Measurements from ENCODE around the gene IGFBP3.
A peak's percentile ranks its signal among the peaks of the same experiment; 100 is the strongest.

Gene IGFBP3

GRCh38 chr7:45892407-45893035 lies 28.6 kb downstream of the IGFBP3 start:
- H3K4me2 ChIP-seq = no peak overlapping the region
- peaks cover 28 to 33% (median 32%) of the 10 kb centered on the region in 11 experiments for H3K27me3 ChIP-seq
- TF ChIP-seq Cebpa-rat (IDR thresholded peaks at IDR 0.05) = no peak
- H4K20me1 ChIP-seq = no peaks in the 10 kb centered on the region; a peak in 2 of 22 replicates
- no peak overlapping the region for H3K4me3 ChIP-seq
- no peaks in the 10 kb centered on the region for H3K36me3 ChIP-seq
- no peak overlapping the region for H3K27ac ChIP-seq
- no peak overlapping the region for H3K9ac ChIP-seq
- H3K4me1 ChIP-seq = peaks cover 0 to 6% (median 0%) of the 10 kb centered on the region in 10 experiments; a peak in 3 of 20 replicates
- no peaks in the 10 kb centered on the region for H3K9me3 ChIP-seq (replicated peaks in 1 of 11)

- Histone ChIP-seq H4K20me1 (no peaks in the 10 kb centered on the region; a peak in 2 of 22 replicates), H3K27ac (no peak overlapping the region), H3K4me1 (peaks cover 0 to 6% (median 0%) of the 10 kb centered on the region in 10 experiments; a peak in 3 of 20 replicates), H3K4me2 (no peak overlapping the region), H3K9me3 (replicated peaks in 1 of 11) (no peaks in the 10 kb centered on the region), H3K27me3 (peaks cover 33 to 41% (median 39%) of the 10 kb centered on the region in 11 experiments), H3K4me3 (no peak overlapping the region), H3K9ac (no peak overlapping the region), H3K36me3 (no peaks in the 10 kb centered on the region)
- no peak for TF ChIP-seq Cebpa-rat (IDR thresholded peaks at IDR 0.05)
These were observed 29.3 kb downstream of the IGFBP3 start for GRCh38 chr7:45891462-45892402.

DNA sequence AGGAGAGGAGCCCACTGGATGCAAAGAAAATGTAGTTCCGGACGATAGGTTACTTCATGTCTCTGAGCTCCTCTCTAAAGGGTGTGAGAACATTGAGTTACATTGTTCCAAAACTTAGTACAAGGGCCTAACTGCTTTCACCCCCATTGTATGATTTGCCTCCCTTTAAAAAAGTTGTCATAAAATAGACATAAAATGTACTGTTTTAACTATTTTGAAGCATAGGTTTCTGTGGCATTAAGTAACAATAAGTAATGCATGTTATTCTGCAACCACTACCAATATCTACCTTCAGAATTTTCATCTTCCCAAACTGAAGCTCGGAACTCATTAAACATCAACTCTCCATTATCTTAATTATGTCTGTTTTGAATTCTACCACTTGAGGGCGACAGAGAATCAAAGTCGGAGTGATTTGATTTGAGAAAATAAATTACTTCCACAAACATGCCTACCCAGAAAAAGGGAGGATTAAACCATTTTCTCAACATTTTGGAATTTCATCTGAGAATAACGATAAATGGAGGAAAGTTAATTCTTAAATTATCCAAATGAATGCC lies 30.1 kb downstream of the IGFBP3 start:
- Histone ChIP-seq H3K36me3 (no peaks in the 10 kb centered on the region), H3K4me1 (peaks cover 0 to 6% (median 0%) of the 10 kb centered on the region in 10 experiments; a peak in 3 of 20 replicates), H4K20me1 (no peaks in the 10 kb centered on the region; a peak in 2 of 22 replicates), H3K9me3 (replicated peaks in 1 of 11) (no peaks in the 10 kb centered on the region), H3K9ac (no peak overlapping the region), H3K27ac (no peak overlapping the region), H3K4me3 (no peak overlapping the region), H3K4me2 (no peak overlapping the region), H3K27me3 (peaks cover 33 to 44% (median 40%) of the 10 kb centered on the region in 11 experiments)
- no peak for TF ChIP-seq Cebpa-rat (IDR thresholded peaks at IDR 0.05)

DNA sequence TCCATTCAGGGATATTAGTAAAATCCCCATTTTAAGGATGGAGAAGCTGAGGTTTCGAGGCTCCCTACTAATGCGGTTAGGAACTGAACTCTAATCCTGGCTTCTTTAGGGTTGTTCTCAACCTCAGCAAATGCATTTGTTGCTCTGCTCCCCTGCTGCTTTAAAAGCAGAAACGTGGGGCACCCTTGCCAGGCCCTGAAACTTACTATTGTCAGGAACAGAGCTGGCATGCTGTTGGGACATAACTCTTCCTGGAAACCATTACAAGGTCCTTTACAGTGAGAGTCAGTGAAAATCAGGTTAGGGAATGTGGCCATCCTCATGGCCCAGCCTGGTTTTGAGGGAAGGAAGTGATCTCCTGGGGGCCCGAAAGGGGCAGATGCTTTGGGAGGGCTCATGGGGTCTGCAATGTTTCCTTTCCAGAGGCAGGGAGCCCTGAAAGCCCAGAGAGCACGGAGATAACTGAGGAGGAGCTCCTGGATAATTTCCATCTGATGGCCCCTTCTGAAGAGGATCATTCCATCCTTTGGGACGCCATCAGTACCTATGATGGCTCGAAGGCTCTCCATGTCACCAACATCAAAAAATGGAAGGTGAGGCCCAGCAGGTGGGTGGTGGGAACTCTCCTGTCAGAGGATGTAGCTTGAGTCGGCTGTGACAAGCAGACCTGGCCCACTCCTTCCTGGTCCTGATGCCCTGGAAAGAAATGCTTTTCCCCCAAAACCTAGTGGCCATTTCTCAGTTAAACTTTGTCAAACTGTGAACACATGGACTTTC lies 30.8 kb downstream of the IGFBP3 start:
- H3K4me2 ChIP-seq = no peak overlapping the region

DNA sequence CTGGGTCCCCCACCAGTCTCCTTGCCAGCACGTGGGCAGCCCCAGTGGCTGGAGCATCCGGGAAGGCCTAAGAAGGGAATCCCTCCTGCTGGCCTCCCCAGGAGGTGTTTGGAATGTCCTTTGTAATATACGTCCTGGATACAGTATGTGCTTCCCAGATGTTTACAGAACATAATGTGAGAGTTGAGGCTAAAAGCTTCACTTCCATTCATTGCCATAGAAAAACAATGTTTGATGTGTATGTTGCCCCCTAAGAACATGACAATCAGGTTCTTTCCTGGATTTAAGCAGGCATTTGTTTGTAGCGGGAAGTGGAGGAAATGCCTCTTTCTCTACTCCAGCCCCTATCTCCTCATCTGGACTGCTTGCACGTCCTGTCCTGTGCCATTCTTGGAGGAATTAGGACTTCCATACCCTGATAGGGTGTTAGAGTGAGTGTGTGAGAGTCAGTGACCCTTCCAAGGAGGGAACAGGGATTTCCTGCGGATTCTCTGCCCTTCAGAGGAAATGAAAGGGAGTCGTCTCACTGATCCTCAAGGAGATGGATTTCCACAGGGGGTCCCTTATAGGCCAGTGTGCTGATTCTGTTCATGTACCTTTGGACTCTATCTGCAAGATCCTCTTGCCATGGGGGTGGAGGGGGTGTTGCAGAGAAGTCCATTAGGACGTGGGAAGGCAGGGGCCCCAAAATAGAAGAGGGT lies 31.6 kb downstream of the IGFBP3 start:
- Histone ChIP-seq H3K4me1 (peaks cover 0 to 6% (median 0%) of the 10 kb centered on the region in 10 experiments; a peak in 3 of 20 replicates), H4K20me1 (no peaks in the 10 kb centered on the region; a peak in 2 of 22 replicates), H3K9ac (no peak overlapping the region), H3K4me3 (no peak overlapping the region), H3K4me2 (no peak overlapping the region), H3K9me3 (replicated peaks in 1 of 11) (no peaks in the 10 kb centered on the region), H3K27me3 (peaks cover 33 to 44% (median 40%) of the 10 kb centered on the region in 11 experiments), H3K36me3 (no peaks in the 10 kb centered on the region), H3K27ac (no peak overlapping the region)
- TF ChIP-seq Cebpa-rat (IDR thresholded peaks at IDR 0.05) = no peak

More for the DNA sequence above, 30.8 kb downstream of the IGFBP3 start:
- no peaks in the 10 kb centered on the region for H3K36me3 ChIP-seq
- no peak overlapping the region for H3K4me3 ChIP-seq
- H3K9me3 ChIP-seq (replicated peaks in 1 of 11) = no peaks in the 10 kb centered on the region
- H3K27ac ChIP-seq = no peak overlapping the region
- peaks cover 0 to 6% (median 0%) of the 10 kb centered on the region in 10 experiments; a peak in 3 of 20 replicates for H3K4me1 ChIP-seq
- peaks cover 33 to 44% (median 40%) of the 10 kb centered on the region in 11 experiments for H3K27me3 ChIP-seq
- H4K20me1 ChIP-seq = no peaks in the 10 kb centered on the region; a peak in 2 of 22 replicates
- TF ChIP-seq Cebpa-rat (IDR thresholded peaks at IDR 0.05) = no peak
- no peak overlapping the region for H3K9ac ChIP-seq

DNA sequence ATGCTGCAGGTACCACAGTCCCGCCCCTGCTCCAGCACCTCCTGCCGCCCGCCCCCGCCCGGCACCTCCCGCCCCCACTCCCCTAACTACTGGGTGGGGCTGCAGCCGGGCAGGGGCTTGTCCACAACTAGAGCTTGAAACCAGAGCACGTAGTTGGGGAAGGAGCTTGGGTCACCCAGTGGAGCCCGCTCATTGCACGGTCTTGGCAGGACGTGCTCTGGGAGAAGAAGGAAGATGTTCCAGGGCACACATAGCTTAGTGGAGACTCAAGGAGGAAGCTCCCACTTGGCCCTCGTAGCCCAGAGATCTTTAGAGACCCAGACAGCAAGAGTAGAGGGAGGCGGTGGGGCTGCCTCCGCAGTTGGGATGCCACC lies 32.1 kb downstream of the IGFBP3 start:
- Histone ChIP-seq H3K27ac (no peak overlapping the region), H3K9me3 (replicated peaks in 1 of 11) (no peaks in the 10 kb centered on the region), H3K4me1 (peaks cover 0 to 3% (median 0%) of the 10 kb centered on the region in 10 experiments; a peak in 3 of 20 replicates), H3K4me2 (no peak overlapping the region), H3K9ac (no peak overlapping the region), H4K20me1 (no peaks in the 10 kb centered on the region; a peak in 2 of 22 replicates), H3K27me3 (peaks cover 33 to 44% (median 40%) of the 10 kb centered on the region in 11 experiments), H3K4me3 (no peak overlapping the region), H3K36me3 (no peaks in the 10 kb centered on the region)
- TF ChIP-seq Cebpa-rat (IDR thresholded peaks at IDR 0.05) = no peak

GRCh38 chr7:45888185-45888992 lies 32.7 kb downstream of the IGFBP3 start, which contains the start of gene IGFBP1:
Gene IGFBP1, plus strand, starts transcription at chr7:45888488. Its CDS starts 165 bp downstream, at chr7:45888653.
- Histone ChIP-seq H3K9ac (no peak within 1 kb of the TSS), H3K4me3 (no peak within 1 kb of the TSS), H3K4me1 (no peaks in the 10 kb centered on the region), H3K9me3 (replicated peaks in 1 of 11) (no peaks in the 10 kb centered on the region), H4K20me1 (no peaks in the 10 kb centered on the region; a peak in 2 of 22 replicates), H3K4me2 (peak within 1 kb of the TSS in 1 of 11 experiments; percentile 32; a peak in 2 of 22 replicates), H3K27me3 (peaks cover 33 to 44% (median 40%) of the 10 kb centered on the region in 11 experiments), H3K36me3 (no peaks in the 10 kb centered on the region), H3K27ac (no peak within 1 kb of the TSS)
- no peak for TF ChIP-seq Cebpa-rat (IDR thresholded peaks at IDR 0.05)
